ENCODE results near the gene CPNE4. TPM values are rescaled to one million over a fixed set of nuclear protein-coding genes. Genes with fewer than 3 reads are reported as not detected.

Gene CPNE4
- total and polyA plus RNA-seq, 2 donors (not counting 3 experiments of a cell fraction or from before 2014, with no cell fraction given) = not detected

DNA sequence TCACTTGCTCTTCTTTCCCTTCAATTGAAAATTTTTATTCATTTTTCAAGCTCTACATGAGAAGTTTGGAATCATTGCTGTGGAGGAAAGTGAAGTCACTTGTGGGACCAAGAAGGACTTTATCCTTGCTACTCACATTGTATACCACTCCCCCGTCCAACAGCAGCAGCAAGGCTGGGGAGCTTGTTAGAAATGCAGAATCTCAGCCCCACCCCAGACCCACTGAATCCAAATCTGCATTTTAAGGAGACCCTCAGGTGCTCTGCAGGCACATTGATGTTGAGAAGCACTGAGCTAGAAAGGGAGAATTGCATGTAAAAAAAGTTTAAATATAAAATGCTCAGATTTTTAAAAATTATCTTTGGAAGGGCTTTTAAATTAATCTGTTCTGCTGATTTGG lies 329.7 kb downstream of the CPNE4 start:
- intact Hi-C loops (cut with micrococcal nuclease) (no loop called here), dilution Hi-C loops (cut with MboI; ENCODE audit: extremely low pct_ligation_motif_present, low sequenced_read_pairs) (no loop called here)
- POLR2A ChIA-PET = no interaction called here
- FAIRE-seq (no peak), DNase-seq (ENCODE audit: low read depth, low spot score) (no peak)
- no peaks in the 10 kb centered on the region for H4K20me1 ChIP-seq (replicated peaks; ENCODE audit: control insufficient read depth, extremely low read depth, insufficient read depth, low read length)
- H3K27me3 ChIP-seq (ENCODE audit: control insufficient read depth in 2 of 2, insufficient read depth in 2 of 2, low read length in 2 of 2) = no peaks in the 10 kb centered on the region
- TF ChIP-seq EZH2 (IDR thresholded peaks at IDR 0.05; ENCODE audit: borderline replicate concordance, low read depth, low read length, severe bottlenecking) (no peak), MYC (IDR thresholded peaks at IDR 0.05; ENCODE audit: low read depth, low read length) (no peak), POLR2A (IDR thresholded peaks at IDR 0.05; ENCODE audit: low read depth, low read length) (no peak), FOS (IDR thresholded peaks at IDR 0.05; ENCODE audit: borderline replicate concordance, insufficient read depth, low read length) (no peak), MAX (IDR thresholded peaks at IDR 0.05; ENCODE audit: insufficient read depth, insufficient read length) (no peak), JUN (IDR thresholded peaks at IDR 0.05; ENCODE audit: borderline replicate concordance, insufficient read depth, insufficient read length, low read depth) (no peak), GATA2 (IDR thresholded peaks at IDR 0.05; ENCODE audit: insufficient read depth, insufficient read length, low read depth, low read length) (no peak), POLR2AphosphoS5 (IDR thresholded peaks at IDR 0.05; ENCODE audit: insufficient read depth, low read depth, low read length) (no peak)
- TF ChIP-seq, protein P1, sequence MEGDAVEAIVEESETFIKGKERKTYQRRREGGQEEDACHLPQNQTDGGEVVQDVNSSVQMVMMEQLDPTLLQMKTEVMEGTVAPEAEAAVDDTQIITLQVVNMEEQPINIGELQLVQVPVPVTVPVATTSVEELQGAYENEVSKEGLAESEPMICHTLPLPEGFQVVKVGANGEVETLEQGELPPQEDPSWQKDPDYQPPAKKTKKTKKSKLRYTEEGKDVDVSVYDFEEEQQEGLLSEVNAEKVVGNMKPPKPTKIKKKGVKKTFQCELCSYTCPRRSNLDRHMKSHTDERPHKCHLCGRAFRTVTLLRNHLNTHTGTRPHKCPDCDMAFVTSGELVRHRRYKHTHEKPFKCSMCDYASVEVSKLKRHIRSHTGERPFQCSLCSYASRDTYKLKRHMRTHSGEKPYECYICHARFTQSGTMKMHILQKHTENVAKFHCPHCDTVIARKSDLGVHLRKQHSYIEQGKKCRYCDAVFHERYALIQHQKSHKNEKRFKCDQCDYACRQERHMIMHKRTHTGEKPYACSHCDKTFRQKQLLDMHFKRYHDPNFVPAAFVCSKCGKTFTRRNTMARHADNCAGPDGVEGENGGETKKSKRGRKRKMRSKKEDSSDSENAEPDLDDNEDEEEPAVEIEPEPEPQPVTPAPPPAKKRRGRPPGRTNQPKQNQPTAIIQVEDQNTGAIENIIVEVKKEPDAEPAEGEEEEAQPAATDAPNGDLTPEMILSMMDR (IDR thresholded peaks at IDR 0.05; ENCODE audit: extremely low read depth in 1 of 2, insufficient read depth in 1 of 2, low read depth in 1 of 2, low read length in 2 of 2) = no peak
- no peaks in the 10 kb centered on the region for H3K4me1 ChIP-seq (ENCODE audit: control insufficient read depth, extremely low read depth, insufficient read depth, low read length)
- CTCF ChIA-PET = no interaction called here
- no peak overlapping the region for H3K4me3 ChIP-seq (replicated peaks in 1 of 3; ENCODE audit: insufficient read depth in 1 of 3, low read depth in 1 of 3, low read length in 3 of 3)
- H3K79me2 ChIP-seq (ENCODE audit: control insufficient read depth, insufficient read depth, low read length) = no peaks in the 10 kb centered on the region
- no TSS peak for BruUV-seq (replicated peaks)
- no peak overlapping the region for H3K9ac ChIP-seq (replicated peaks; ENCODE audit: extremely low read depth, insufficient read depth, low read length)
- H3K9me1 ChIP-seq (replicated peaks; ENCODE audit: control insufficient read depth, extremely low read depth, insufficient read depth, low read length) = no peaks in the 10 kb centered on the region
- no peaks in the 10 kb centered on the region for H3K36me3 ChIP-seq (ENCODE audit: control insufficient read depth in 2 of 2, extremely low read depth in 1 of 2, insufficient read depth in 2 of 2, low read length in 2 of 2)
- no peaks in the 10 kb centered on the region for H3K9me3 ChIP-seq (replicated peaks; ENCODE audit: control insufficient read depth, insufficient read depth, low read length)
- H2AFZ ChIP-seq (ENCODE audit: low read depth, low read length) = no peak overlapping the region
- H3K27ac ChIP-seq (ENCODE audit: insufficient read depth, low read depth, low read length) = no peak overlapping the region
- no peak overlapping the region for H3K4me2 ChIP-seq (ENCODE audit: insufficient read depth, low read length)

All from endothelial cell of umbilical vein (primary cell).